ENCODE results near the gene ZNF213. TPM values are rescaled to one million over a fixed set of nuclear protein-coding genes. Genes with fewer than 3 reads are reported as not detected.
"Not testable (repeated sequence)": the region's sequence is repeated elsewhere in the genome, so short reads cannot be mapped to it uniquely, and the experiment has no call there.

The ZNF213 gene
- polyA plus RNA-seq, 2 donors = 6.5 to 9.4 TPM

- Histone ChIP-seq H3K9me3 (ENCODE audit: control insufficient read depth in 2 of 2, insufficient read depth in 1 of 2, low read depth in 1 of 2, low read length in 1 of 2) (peaks cover 0 to 2% of the 10 kb centered on the region in 2 donors), H3K4me1 (ENCODE audit: control insufficient read depth in 2 of 2, insufficient read depth in 2 of 2, low read length in 1 of 2) (peaks cover under 1 to 5% of the 10 kb centered on the region in 2 donors), H3K36me3 (ENCODE audit: control insufficient read depth in 2 of 2, insufficient read depth in 2 of 2, low read length in 1 of 2) (no peaks in the 10 kb centered on the region), H3K4me3 (ENCODE audit: low read depth in 1 of 2, low read length in 2 of 2) (no peak overlapping the region), H3K27ac (ENCODE audit: low read depth in 2 of 2, low read length in 1 of 2) (no peak overlapping the region), H3K27me3 (ENCODE audit: control insufficient read depth in 1 of 2, insufficient read depth in 2 of 2, low read length in 2 of 2) (no peaks in the 10 kb centered on the region)
- 78 to 87% methylated on average over 12 of the region's 12 CpGs for WGBS, 2 donors
Observed at GRCh38 chr16:3165111-3165822, 30.4 kb downstream of the ZNF213 start.

DNA sequence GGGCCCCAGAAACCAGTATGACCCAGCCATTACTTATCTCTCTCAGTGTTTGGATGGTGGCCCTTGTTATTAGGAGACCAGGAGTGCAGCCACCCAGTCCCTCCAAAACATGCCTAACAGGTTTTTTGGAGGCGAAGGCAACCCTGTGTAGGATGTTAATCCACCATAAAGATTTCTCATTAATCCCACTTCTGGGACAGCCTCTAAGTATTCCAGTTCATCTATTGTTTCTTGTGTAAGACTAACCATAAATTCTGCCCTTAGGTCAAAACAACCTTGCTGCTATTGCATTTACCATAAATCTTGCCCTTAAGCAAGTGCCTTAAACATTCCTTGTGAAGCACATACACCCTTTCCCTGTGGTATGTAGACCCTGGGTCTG is 31.7 kb downstream of the ZNF213 start:
- no peak overlapping the region for H3K4me3 ChIP-seq (ENCODE audit: low read depth in 1 of 2, low read length in 2 of 2)
- H3K4me1 ChIP-seq (ENCODE audit: control insufficient read depth in 2 of 2, insufficient read depth in 2 of 2, low read length in 1 of 2) = peaks cover 6 to 11% of the 10 kb centered on the region in 2 donors
- peaks cover 0 to 2% of the 10 kb centered on the region in 2 donors for H3K9me3 ChIP-seq (ENCODE audit: control insufficient read depth in 2 of 2, insufficient read depth in 1 of 2, low read depth in 1 of 2, low read length in 1 of 2)
- no peaks in the 10 kb centered on the region for H3K36me3 ChIP-seq (ENCODE audit: control insufficient read depth in 2 of 2, insufficient read depth in 2 of 2, low read length in 1 of 2)
- 6 to 24% methylated on average over 1 of the region's 1 CpG for WGBS, 2 donors
- peak overlapping the region in 1 of 2 donors; percentile 62 for H3K27ac ChIP-seq (ENCODE audit: low read depth in 2 of 2, low read length in 1 of 2)
- H3K27me3 ChIP-seq (ENCODE audit: control insufficient read depth in 1 of 2, insufficient read depth in 2 of 2, low read length in 2 of 2) = peaks cover 0 to 6% of the 10 kb centered on the region in 2 donors

GRCh38 chr16:3168729-3169128 is 33.9 kb downstream of the ZNF213 start:
- peaks cover 6 to 14% of the 10 kb centered on the region in 2 donors for H3K4me1 ChIP-seq (ENCODE audit: control insufficient read depth in 2 of 2, insufficient read depth in 2 of 2, low read length in 1 of 2)
- H3K4me3 ChIP-seq (ENCODE audit: low read depth in 1 of 2, low read length in 2 of 2); H3K36me3 ChIP-seq (ENCODE audit: control insufficient read depth in 2 of 2, insufficient read depth in 2 of 2, low read length in 1 of 2); H3K9me3 ChIP-seq (ENCODE audit: control insufficient read depth in 2 of 2, insufficient read depth in 1 of 2, low read depth in 1 of 2, low read length in 1 of 2); H3K27ac ChIP-seq (ENCODE audit: low read depth in 2 of 2, low read length in 1 of 2): not testable (repeated sequence)
- peaks cover 0 to 10% of the 10 kb centered on the region in 2 donors for H3K27me3 ChIP-seq (ENCODE audit: control insufficient read depth in 1 of 2, insufficient read depth in 2 of 2, low read length in 2 of 2)
- WGBS, 2 donors = 57 to 69% methylated on average over 7 of the region's 7 CpGs

- Histone ChIP-seq H3K27ac (ENCODE audit: low read depth in 2 of 2, low read length in 1 of 2) (no peak overlapping the region), H3K4me1 (ENCODE audit: control insufficient read depth in 2 of 2, insufficient read depth in 2 of 2, low read length in 1 of 2) (peaks cover 13 to 14% of the 10 kb centered on the region in 2 donors), H3K9me3 (ENCODE audit: control insufficient read depth in 2 of 2, insufficient read depth in 1 of 2, low read depth in 1 of 2, low read length in 1 of 2) (no peaks in the 10 kb centered on the region), H3K4me3 (ENCODE audit: low read depth in 1 of 2, low read length in 2 of 2) (peak overlapping the region in 1 of 2 donors; percentile 17), H3K27me3 (ENCODE audit: control insufficient read depth in 1 of 2, insufficient read depth in 2 of 2, low read length in 2 of 2) (peaks cover 0 to 16% of the 10 kb centered on the region in 2 donors), H3K36me3 (ENCODE audit: control insufficient read depth in 2 of 2, insufficient read depth in 2 of 2, low read length in 1 of 2) (no peaks in the 10 kb centered on the region)
- WGBS, 2 donors = 3 to 4% methylated on average over 53 of the region's 53 CpGs
Observed at GRCh38 chr16:3170440-3171180, 35.8 kb downstream of the ZNF213 start.

DNA sequence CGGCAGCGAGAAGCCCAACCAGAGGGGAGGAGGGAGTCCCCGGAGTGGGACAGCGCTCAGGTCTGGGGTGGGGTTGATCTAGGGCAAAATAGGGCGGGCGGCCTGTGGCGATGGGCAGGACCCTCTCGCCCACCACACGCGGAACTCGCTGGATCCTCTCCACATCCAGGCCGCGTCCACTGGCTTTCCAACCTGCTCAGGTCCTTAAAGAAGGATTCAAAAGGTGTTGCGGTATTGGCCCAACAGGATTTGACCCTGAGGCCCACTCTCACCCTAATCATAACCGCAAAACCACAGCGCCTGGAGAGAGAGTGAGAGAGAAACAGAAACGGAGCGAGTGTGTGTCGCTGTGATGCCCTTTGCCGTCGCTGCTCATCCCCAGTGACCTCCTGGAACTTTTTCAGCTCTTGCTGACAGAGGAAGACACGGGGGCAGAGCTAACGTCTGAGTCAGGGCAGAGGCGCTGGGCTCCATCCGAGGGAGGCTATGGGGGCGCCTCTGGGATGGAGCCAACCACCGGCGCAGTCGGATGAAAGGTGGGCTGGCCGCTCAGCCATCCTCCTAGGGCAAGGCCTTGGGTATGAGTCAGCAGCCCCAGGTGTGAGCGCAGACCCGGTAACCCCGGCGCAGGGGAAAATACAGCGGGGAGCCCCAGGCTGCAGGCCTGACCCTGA is 36.5 kb downstream of the ZNF213 start:
- H3K9me3 ChIP-seq (ENCODE audit: control insufficient read depth in 2 of 2, insufficient read depth in 1 of 2, low read depth in 1 of 2, low read length in 1 of 2) = no peaks in the 10 kb centered on the region
- WGBS, 2 donors = 9 to 16% methylated on average over 34 to 35 of the region's 35 CpGs
- H3K27ac ChIP-seq (ENCODE audit: low read depth in 2 of 2, low read length in 1 of 2) = no peak overlapping the region
- H3K4me1 ChIP-seq (ENCODE audit: control insufficient read depth in 2 of 2, insufficient read depth in 2 of 2, low read length in 1 of 2) = peaks cover 13 to 14% of the 10 kb centered on the region in 2 donors
- no peaks in the 10 kb centered on the region for H3K36me3 ChIP-seq (ENCODE audit: control insufficient read depth in 2 of 2, insufficient read depth in 2 of 2, low read length in 1 of 2)
- peak overlapping the region in 1 of 2 donors; percentile 17 for H3K4me3 ChIP-seq (ENCODE audit: low read depth in 1 of 2, low read length in 2 of 2)
- peaks cover 0 to 16% of the 10 kb centered on the region in 2 donors for H3K27me3 ChIP-seq (ENCODE audit: control insufficient read depth in 1 of 2, insufficient read depth in 2 of 2, low read length in 2 of 2)

DNA sequence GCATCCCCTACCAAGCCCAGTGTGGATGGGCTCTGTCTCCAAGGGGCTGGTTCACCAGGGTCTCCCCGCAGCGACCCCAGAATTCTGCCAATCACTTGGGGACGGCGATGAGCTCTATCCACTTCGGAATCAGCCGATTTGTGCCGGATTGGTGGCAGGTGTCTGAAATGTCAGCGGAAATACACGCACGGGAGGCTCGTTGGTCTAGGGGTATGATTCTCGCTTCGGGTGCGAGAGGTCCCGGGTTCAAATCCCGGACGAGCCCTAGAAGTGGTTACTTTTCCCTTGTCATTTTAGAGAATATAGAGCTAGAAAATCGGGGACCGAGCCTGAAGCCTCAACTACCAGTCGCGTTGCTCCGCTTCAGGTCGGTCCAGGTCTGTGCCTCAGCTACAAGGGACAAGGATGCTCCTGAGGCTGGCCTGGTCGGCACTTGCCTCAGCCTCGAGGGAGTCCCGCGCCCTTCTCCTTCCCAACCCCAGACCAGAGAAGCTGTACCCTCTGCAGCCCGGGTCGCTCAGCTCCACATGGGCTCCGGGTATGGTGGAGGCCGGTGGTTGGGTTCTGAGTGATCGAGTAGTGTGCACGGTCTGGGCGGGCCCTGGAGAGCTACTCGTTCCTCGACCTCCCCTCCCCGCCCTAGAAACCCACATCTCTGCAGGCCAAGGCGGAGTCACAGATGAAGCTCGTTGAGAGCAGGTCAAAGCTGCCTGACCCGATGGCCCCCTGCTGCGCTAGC is 37.2 kb downstream of the ZNF213 start:
- 20 to 22% methylated on average over 41 of the region's 41 CpGs for WGBS, 2 donors
- Histone ChIP-seq H3K27me3 (ENCODE audit: control insufficient read depth in 1 of 2, insufficient read depth in 2 of 2, low read length in 2 of 2) (peaks cover 0 to 16% of the 10 kb centered on the region in 2 donors), H3K36me3 (ENCODE audit: control insufficient read depth in 2 of 2, insufficient read depth in 2 of 2, low read length in 1 of 2) (no peaks in the 10 kb centered on the region), H3K27ac (ENCODE audit: low read depth in 2 of 2, low read length in 1 of 2) (no peak overlapping the region), H3K4me1 (ENCODE audit: control insufficient read depth in 2 of 2, insufficient read depth in 2 of 2, low read length in 1 of 2) (peaks cover 13% of the 10 kb centered on the region in 2 donors), H3K4me3 (ENCODE audit: low read depth in 1 of 2, low read length in 2 of 2) (no peak overlapping the region), H3K9me3 (ENCODE audit: control insufficient read depth in 2 of 2, insufficient read depth in 1 of 2, low read depth in 1 of 2, low read length in 1 of 2) (no peaks in the 10 kb centered on the region)

DNA sequence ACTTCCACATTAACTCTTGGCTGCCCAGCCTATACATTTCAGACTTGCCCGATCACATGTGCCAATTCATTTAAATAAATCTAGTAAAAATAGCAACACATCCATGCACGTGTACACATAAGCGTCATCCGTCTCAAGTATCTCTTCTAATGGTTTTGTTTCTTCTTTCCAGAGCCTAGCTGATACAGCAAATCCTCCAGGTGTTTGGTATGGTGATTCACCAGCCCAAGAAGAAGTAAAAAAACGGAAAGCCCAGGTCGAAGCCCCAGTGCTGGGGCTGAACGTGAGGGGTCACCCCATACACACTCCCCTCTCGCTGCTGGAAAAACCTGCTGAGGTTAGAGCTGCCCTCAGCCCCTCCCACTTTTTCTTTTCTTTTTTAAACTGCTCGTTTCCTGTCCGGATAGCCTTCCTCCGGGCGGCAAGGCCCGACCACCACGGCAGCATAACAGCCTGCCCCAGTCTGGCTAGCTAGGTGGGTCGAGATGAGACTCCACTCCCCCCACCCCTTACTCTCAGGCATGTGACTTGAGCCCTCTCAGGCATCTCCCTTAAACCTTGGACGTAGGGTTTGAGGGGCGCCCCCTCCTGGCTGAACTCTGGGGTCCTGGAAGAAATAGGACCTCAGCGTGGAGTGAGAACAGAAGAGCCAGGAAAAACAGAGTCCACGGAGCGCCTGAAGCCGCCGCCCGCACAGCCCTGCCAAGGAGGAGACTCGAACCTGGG is 39.2 kb downstream of the ZNF213 start:
- no peak overlapping the region for H3K4me3 ChIP-seq (ENCODE audit: low read depth in 1 of 2, low read length in 2 of 2)
- H3K27ac ChIP-seq (ENCODE audit: low read depth in 2 of 2, low read length in 1 of 2) = no peak overlapping the region
- no peaks in the 10 kb centered on the region for H3K36me3 ChIP-seq (ENCODE audit: control insufficient read depth in 2 of 2, insufficient read depth in 2 of 2, low read length in 1 of 2)
- H3K4me1 ChIP-seq (ENCODE audit: control insufficient read depth in 2 of 2, insufficient read depth in 2 of 2, low read length in 1 of 2) = peaks cover 10 to 13% of the 10 kb centered on the region in 2 donors
- peaks cover 0 to 16% of the 10 kb centered on the region in 2 donors for H3K27me3 ChIP-seq (ENCODE audit: control insufficient read depth in 1 of 2, insufficient read depth in 2 of 2, low read length in 2 of 2)
- H3K9me3 ChIP-seq (ENCODE audit: control insufficient read depth in 2 of 2, insufficient read depth in 1 of 2, low read depth in 1 of 2, low read length in 1 of 2) = no peaks in the 10 kb centered on the region
- 8 to 10% methylated on average over 24 of the region's 24 CpGs for WGBS, 2 donors

DNA sequence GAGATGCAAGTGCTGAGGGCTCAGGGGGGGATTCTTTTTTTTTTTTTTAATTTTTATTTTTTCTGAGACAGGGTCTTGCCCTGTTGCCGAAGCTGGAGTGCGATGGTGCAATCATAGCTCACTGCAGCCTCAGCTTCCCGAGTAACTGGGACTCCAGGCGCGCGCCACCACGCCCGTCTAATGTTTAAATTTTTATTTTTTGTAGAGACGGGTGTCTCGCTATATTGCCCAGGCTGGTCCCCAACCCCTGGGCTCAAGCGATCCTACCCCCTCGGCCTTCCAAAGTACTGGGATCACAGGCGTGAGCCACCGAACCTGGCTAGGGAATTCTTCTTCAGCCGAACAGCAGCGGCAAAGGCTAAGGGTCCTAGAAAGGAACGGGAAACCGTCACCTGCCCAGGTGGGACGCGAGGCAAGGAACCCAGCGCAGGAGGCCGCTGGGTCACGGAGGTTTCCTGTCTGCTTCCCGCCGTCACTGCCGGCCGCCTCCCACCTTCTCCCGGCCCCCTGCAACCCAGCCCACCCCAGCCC is 39.9 kb downstream of the ZNF213 start:
- Histone ChIP-seq H3K27ac (ENCODE audit: low read depth in 2 of 2, low read length in 1 of 2) (no peak overlapping the region), H3K4me3 (ENCODE audit: low read depth in 1 of 2, low read length in 2 of 2) (no peak overlapping the region), H3K9me3 (ENCODE audit: control insufficient read depth in 2 of 2, insufficient read depth in 1 of 2, low read depth in 1 of 2, low read length in 1 of 2) (no peaks in the 10 kb centered on the region), H3K36me3 (ENCODE audit: control insufficient read depth in 2 of 2, insufficient read depth in 2 of 2, low read length in 1 of 2) (no peaks in the 10 kb centered on the region), H3K27me3 (ENCODE audit: control insufficient read depth in 1 of 2, insufficient read depth in 2 of 2, low read length in 2 of 2) (peaks cover 3 to 17% of the 10 kb centered on the region in 2 donors), H3K4me1 (ENCODE audit: control insufficient read depth in 2 of 2, insufficient read depth in 2 of 2, low read length in 1 of 2) (peaks cover 10 to 13% of the 10 kb centered on the region in 2 donors)
- 21 to 29% methylated on average over 28 of the region's 28 CpGs for WGBS, 2 donors

Data from esophagus (tissue), 2 donors.